T-helper 9 cell (primary cell): ENCODE data around the gene NME7.
"Not testable (repeated sequence)": the region's sequence is repeated elsewhere in the genome, so short reads cannot be mapped to it uniquely, and the experiment has no call there.

Source experiments
- DNase-seq: peaks from one replicate; pipeline ENCODE4 v3.0.0-alpha.2; 2020

NME7 gene

DNA sequence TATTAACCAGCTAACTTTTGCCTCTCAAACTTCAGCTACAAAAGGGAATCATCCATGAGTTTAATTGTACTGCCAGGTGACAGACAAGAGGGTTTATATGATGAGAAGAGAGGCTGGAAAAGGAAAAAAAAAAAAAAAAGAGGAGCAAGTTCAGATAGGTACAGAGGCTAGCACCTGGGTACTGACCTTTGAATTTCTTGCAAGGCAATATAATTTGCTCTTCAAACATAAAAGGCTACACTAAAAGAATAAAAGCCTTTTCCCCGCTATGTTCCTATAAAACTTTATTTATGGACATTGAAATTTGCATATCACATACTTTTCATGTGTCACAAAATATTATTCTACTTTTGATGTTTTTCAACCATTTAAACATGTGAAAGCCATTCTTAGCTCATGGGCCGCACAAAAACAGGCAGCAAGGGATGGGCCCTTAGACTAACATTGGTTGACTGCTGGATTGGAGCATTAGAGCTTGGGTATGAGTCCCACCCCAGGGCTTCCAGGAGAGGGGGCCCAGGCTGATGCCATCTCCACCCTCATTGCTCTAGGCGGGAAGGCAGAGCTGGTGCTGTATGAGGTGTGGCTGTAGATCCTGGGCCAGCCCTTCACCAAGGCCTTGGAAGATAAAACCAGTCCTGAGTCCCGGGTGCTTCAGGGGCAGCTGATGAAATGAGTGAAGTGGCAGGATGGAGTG lies 216.8 kb downstream of the NME7 start:
- DNase-seq = no peak

GRCh38 chr1:169149555-169150286 lies 217.9 kb downstream of the NME7 start:
- DNase-seq = no peak

DNA sequence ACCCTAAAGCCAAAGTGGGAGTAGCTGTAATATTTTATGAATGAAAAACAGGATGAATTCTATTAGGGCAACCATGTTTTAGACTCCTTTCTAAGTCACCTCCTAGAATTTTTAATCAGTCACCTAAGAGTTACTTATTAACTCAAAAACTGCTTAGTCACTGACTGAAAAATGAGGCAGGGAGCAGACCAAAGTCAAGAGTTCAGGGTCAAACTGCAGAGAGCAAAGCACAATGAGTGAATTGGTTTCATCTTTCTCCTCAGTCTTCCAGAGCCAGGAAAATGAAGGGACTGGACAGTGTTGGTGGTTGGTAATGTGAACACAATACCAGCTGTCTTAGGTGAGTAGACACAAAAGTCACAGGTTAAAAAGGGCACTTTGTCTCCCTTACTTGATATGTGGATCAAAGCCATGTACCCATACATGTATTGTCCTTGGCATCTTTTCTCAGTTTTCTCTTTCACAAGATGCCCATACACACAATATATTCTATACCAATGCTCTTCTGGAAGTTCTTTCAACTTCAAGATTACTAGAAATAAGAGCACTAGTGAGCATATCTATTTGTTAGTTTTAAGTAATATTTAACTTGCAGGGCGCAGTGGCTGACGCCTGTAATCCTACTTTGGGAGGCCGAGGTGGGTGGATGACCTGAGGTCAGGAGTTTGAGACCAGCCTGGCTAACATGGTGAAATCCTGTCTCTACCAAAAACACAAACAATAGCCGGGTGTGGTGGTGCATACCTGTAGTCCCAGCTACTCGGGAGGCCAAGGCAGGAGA lies 218.9 kb downstream of the NME7 start:
- no peak for DNase-seq

DNA sequence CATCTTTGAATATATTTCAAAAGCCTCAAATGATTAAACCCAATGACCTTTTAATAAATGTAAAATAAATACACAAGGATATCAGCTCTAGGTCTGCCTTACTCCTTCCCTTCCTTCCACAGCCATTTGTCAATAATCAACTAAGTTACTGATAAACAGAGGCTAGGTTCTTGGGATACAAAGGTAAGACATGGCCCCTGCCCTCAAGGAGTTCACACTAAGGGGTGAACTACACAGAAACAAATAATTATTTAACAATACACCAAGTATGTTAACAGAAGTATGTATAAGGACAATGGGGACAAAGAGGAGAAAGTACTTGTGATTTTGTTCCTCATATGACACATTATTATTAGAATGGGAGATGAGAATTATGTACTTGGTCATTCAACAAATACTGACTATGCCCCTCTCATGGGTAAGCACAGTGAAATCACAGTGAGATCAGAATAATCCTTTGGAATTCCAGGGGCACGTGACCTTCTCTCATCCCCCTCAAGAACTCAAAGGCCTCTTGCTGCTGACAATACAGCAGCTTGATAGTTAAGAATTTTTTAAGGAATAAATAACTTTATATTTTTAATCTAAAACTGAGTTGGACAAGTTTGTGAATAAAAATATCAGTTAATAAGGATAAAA lies 220.9 kb downstream of the NME7 start:
- DNase-seq = no peak

DNA sequence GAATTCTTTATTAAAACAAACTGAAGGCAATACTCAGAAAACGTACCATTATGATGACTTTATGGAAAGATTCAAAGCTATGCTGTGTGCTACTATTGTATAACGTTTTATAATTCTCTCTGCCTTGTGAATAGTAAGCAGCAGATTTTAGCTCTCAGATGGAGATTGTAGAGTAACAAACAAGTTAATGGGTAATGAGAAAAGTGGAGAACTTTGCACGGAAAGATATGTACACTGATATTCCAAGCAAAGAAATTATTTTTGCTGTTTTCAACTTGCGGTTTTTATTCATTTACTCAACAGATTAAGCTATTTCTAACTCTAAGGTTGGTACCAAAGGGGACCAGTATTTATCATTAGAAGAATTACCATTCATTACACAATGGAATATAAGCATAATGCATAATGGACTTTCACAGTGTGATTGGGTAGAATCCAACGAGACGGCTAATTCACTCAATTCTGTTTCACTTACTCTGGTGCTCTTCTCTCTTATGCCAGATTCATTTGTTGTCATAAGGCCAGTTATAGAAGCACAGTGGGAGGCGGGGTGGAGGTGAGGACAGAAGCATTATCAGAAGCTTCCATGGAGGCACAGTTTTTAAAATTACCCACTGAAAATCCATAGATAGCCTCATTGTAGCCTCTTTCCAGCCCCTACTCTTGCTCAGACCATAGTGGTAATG lies 222.5 kb downstream of the NME7 start:
- no peak for DNase-seq

- no peak for DNase-seq
Observed at GRCh38 chr1:169143984-169144383, 223.6 kb downstream of the NME7 start.

DNA sequence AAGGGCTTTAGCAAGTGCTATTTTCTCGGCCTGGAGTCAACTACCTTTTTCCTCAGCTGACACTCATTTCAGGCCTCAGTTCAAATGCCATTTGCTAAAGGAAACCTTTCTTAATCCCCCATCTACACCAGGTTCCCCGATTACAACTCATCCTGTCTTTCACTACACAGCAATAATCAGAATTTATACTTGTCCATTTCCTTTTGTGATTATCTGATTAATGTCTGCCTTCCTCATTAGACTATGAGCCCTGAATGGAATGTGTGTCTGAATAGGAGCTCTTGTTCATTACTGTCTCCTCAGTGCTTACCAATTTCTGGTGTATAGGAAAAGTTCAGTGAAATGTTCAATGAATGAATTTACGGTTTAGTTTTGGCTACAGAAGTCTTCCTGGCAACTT lies 224.3 kb downstream of the NME7 start:
- no peak for DNase-seq

DNA sequence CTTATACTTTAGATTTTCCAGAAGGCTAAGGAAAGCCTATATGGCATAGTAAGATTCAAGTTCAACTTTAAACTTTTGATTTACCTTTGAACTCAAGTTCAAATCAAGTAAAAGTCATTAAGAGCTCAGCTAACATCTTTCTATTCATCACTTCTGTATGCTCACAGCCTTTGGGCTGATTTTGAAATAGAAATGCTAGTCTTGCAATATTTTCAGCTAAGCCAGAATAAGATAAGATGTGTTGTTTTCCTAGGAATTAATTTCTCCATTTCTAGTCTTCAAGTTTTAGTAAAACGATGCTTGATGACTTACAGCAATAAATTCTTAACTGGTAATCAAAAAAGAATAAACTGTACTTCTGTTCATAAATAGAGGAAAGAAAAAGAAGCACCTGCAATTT lies 225.5 kb downstream of the NME7 start:
- DNase-seq = no peak

DNA sequence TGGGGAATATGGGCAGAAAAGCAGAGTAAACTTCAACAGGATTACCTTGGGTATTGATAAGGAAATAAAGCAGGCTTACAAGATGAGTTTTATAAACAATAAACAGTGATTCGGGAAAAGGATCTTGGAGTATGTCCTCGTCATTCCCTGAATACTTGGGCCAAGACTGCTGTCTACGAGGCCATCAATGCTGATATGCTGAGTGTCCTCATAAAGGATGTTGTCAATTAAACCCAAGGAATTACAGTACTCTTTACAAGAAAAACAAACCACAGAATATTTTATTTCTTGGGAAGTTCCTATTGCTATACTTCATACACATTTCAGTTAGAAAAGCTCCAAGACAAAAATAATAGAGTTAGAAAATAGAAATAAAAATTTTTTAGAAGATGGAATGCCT lies 226.2 kb downstream of the NME7 start:
- no peak for DNase-seq

DNA sequence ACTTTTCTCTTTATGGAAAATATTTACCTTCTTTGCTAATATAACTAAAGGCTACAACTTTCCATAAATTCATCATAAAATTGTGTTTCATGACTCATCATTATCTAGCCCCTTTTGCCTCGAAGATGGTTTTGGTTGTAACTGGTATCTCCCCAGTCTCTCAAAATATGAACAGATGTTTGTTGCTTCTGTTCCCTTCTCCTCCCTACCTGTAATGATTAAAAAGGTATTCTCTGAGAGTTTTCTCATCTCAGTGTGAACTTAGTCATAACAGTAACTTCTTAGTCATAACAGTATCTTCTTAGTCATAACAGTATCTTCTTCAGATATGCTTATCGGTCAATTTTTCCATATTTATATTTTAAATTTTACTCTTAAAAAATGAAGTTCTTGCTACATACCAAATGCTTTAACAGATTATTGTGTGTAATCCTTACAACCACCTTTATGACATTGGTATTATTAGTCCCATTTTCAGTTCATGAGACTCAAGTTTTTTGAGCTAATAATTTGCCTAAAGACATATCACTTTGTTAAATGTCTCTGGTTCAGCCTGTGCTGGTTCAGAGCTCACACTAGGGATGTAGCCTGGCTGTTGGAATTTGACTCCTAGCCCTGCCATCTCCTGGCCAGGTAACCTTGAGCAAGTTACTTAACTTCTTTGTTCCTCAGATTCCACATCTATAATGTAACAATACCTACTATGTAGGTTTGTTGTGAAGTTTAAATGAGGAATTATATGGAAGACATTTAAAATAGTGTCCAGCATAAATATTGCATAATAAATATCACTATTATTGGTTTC lies 228.5 kb downstream of the NME7 start:
- no peak for DNase-seq

DNA sequence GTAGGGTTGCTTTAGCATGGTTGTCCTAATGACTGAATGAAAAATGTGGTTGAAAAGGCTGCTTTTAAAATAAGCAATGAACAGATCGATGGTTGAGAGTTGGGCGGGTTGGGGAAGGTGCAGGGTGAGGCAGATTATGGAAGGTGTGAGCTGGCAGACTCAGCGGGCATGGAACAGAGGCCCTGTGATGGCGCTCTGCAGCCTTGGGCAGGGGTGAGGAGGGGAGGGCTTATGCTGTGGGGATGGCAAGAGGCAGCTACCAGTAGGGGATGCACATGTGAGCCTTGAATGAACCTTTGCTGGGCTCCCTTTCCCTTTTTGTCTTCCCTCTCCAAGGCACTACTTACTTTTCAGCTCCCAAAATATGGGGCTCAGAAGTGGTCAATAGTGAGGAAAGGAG lies 230.2 kb downstream of the NME7 start:
- no peak for DNase-seq

DNA sequence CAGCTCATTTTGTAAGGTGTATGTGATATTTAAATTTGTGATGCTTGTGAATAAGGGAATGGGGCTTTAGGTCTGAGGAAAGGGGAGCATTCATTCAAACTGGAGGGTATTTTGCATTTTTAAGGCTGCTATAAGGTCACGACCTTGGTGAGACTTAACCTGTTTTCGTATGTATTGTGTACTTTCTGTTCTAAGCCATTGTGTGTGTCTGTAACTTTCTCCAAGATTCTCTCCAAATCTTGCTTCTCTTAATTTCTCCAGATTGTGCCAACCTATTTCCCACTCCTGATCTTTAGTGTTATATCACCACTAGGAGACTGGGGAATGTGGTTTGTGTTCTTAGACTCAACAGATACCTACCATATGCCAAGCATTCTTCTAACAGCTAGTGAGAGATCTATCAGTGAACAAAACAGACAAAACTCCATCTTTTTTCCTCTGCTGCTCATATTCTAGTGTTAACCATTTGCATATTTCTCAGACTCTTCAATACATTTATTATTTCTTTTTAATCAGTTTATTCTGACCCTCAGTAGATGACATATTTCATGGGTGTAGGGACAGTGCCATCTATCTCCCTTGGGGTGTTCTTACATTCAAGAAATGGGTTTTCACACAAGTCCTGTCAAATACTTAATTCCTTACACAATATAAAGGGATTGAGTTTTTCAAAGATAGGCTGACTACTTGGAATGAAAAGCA lies 233.6 kb downstream of the NME7 start:
- DNase-seq = no peak

DNA sequence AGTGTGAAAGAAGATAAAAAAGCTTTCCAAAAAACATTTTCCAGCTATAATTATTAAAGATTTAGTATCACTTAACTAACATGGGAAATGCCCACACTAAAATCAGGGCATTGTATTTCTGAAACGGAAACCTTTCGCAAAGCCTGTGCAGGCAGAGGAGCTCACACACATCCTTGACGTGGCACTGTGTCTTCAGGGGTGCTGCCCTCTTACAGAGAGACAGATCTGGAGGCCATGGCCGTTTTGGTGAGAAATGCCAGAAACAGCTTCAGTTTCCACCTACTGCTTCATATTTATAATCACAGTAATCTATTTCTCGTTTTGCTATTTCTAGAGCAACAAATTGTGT lies 234.4 kb downstream of the NME7 start:
- no peak for DNase-seq

- no peak for DNase-seq
Observed at GRCh38 chr1:169132512-169133227, 234.9 kb downstream of the NME7 start.

- DNase-seq = no peak
Observed at GRCh38 chr1:169130683-169131082, 236.9 kb downstream of the NME7 start.

- DNase-seq = no peak
Observed at GRCh38 chr1:169129109-169129784, 238.3 kb downstream of the NME7 start.

- no peak for DNase-seq
Observed at GRCh38 chr1:169128562-169128961, 239.0 kb downstream of the NME7 start.

GRCh38 chr1:169127305-169127704 lies 240.3 kb downstream of the NME7 start:
- DNase-seq = no peak

DNA sequence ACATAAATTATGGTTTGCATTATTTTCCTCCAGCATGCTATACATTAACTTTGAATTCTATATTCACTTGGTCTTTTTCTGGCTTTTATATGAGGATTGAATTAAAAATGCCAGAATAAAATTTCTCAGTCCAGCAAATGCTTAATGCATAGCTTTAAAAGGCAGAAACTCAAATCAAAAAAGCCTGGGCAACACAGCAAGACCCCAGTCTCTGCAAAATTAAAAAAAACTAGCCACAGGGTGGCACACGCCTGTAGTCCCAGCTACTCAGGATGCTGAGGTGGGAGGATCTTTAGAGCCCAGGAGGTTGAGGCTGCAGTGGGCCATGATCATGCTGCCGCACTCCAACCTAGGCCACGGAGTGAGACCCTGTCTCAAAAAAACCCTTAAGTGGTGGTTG lies 241.3 kb downstream of the NME7 start:
- no peak for DNase-seq

DNA sequence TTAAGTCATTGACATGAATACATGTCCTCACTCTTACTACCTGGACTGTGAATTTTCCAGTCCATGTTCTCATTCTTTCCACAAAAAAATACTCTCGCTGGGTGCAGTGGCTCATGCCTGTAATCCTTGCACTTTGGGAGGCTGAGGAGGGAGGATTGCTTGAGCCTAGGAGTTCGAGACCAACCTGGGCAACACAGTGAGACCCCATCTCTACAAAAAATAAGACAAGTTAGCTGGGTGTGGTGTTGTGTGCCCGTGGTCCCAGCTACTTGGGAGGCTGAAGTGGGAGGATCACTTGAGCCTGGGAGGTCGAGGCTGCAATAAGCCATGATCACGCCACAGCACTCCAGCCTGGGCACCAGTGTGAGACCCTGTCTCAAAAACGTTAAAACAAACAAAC lies 242.0 kb downstream of the NME7 start:
- DNase-seq = not testable (repeated sequence)
